Activated naive CD4-positive, alpha-beta T cell treated with anti-CD3 and anti-CD28 coated beads for 36 hours (primary cell): Measurements from ENCODE around the gene CHTF8. TPM values are rescaled to one million over a fixed set of nuclear protein-coding genes. Genes with fewer than 3 reads are reported as not detected.

Experiments
- CTCF ChIA-PET: fragments of 350-600 bp; sonication (Branson Sonifier 250); formaldehyde crosslinking; loops from one replicate; lab custom pipeline; 2021; ENCODE audit warnings: antibody characterized with exemption; lab: Charles Lee
- DNase-seq: peaks from one replicate; pipeline ENCODE4 v3.0.0-alpha.2; 2020
- H3K27ac Mint-ChIP-seq: one replicate; pipeline ENCODE4 v1.8.0; 2021; ENCODE audit warnings: mild to moderate bottlenecking, mixed read lengths
- H3K27me3 Mint-ChIP-seq: one replicate; pipeline ENCODE4 v1.8.0; 2021; ENCODE audit warnings: low read depth, mixed read lengths
- H3K36me3 Mint-ChIP-seq: one replicate; pipeline ENCODE4 v1.8.0; 2021; ENCODE audit warnings: low read depth, mixed read lengths
- H3K4me1 Mint-ChIP-seq: one replicate; pipeline ENCODE4 v1.8.0; 2021; ENCODE audit warnings: low read depth, mixed read lengths
- H3K4me3 Mint-ChIP-seq: one replicate; pipeline ENCODE4 v1.8.0; 2021; ENCODE audit warnings: mild to moderate bottlenecking, moderate library complexity, mixed read lengths
- H3K9me3 Mint-ChIP-seq: one replicate; pipeline ENCODE4 v1.8.0; 2021; ENCODE audit warnings: mixed read lengths
- intact Hi-C: fragments of 100-400 bp; cut with micrococcal nuclease; formaldehyde crosslinking; loops from one replicate; pipeline ENCODE4 v1.15.1; 2023
- total RNA-seq, 2 experiments: library from RNA; stranded (reverse); gene quantifications; one replicate each; pipeline ENCODE4 v1.2.3, GENCODE V29; 2021

CHTF8 gene
- total RNA-seq, 2 experiments from 2014 or later, result 114 to 117 TPM

- Mint-ChIP-seq H3K27ac (no peak overlapping the region), H3K4me3 (no peak overlapping the region), H3K9me3 (no peaks in the 10 kb centered on the region), H3K4me1 (peaks cover under 1% of the 10 kb centered on the region), H3K36me3 (peaks cover 29% of the 10 kb centered on the region), H3K27me3 (no peaks in the 10 kb centered on the region)
- CTCF ChIA-PET, result interaction anchor here (0.9 kb wide), 1 partner anchor 11 kb away, joined by 3 read pairs; no protein-coding TSS in a partner anchor
- no peak for DNase-seq
- intact Hi-C loops, result no loop called here
These were observed 13.4 kb downstream of the CHTF8 start for GRCh38 chr16:69118994-69119393.

GRCh38 chr16:69118468-69118867, 13.9 kb downstream of the CHTF8 start:
- Mint-ChIP-seq H3K36me3 (peaks cover 28% of the 10 kb centered on the region), H3K9me3 (no peaks in the 10 kb centered on the region), H3K27ac (no peak overlapping the region), H3K27me3 (no peaks in the 10 kb centered on the region), H3K4me1 (no peaks in the 10 kb centered on the region), H3K4me3 (no peak overlapping the region)
- intact Hi-C loops, result no loop called here
- CTCF ChIA-PET, result interaction anchor here (0.6 kb wide), 1 partner anchor 272 kb away, joined by 4 read pairs; no protein-coding TSS in a partner anchor
- DNase-seq, result no peak

GRCh38 chr16:69116906-69117305, 15.5 kb downstream of the CHTF8 start:
- Mint-ChIP-seq H3K36me3 (peaks cover 29% of the 10 kb centered on the region), H3K9me3 (no peaks in the 10 kb centered on the region), H3K4me3 (no peak overlapping the region), H3K4me1 (no peaks in the 10 kb centered on the region), H3K27ac (no peak overlapping the region), H3K27me3 (no peaks in the 10 kb centered on the region)
- DNase-seq, result no peak
- intact Hi-C loops, result no loop called here
- CTCF ChIA-PET, result interaction anchor here (1.6 kb wide), 1 partner anchor 34 kb away, joined by 3 read pairs; no protein-coding TSS in a partner anchor

GRCh38 chr16:69116256-69116875, 16.0 kb downstream of the CHTF8 start:
- intact Hi-C loops, result no loop called here
- DNase-seq, result no peak
- CTCF ChIA-PET, result interaction anchor here (1.6 to 6.3 kb wide), 2 partner anchors 8 to 35 kb away, joined by 3 to 36 read pairs; no protein-coding TSS in a partner anchor
- Mint-ChIP-seq H3K4me3 (no peak overlapping the region), H3K27ac (no peak overlapping the region), H3K4me1 (no peaks in the 10 kb centered on the region), H3K27me3 (no peaks in the 10 kb centered on the region), H3K36me3 (peaks cover 28% of the 10 kb centered on the region), H3K9me3 (no peaks in the 10 kb centered on the region)

GRCh38 chr16:69115837-69116236, 16.6 kb downstream of the CHTF8 start:
- H3K4me3 Mint-ChIP-seq, result no peak overlapping the region
- H3K9me3 Mint-ChIP-seq, result no peaks in the 10 kb centered on the region
- H3K36me3 Mint-ChIP-seq, result peaks cover 26% of the 10 kb centered on the region
- H3K27me3 Mint-ChIP-seq, result no peaks in the 10 kb centered on the region
- CTCF ChIA-PET, result interaction anchor here (1.6 to 6.3 kb wide), 2 partner anchors 9 to 35 kb away, joined by 3 to 36 read pairs; no protein-coding TSS in a partner anchor
- no peak overlapping the region for H3K27ac Mint-ChIP-seq
- H3K4me1 Mint-ChIP-seq, result no peaks in the 10 kb centered on the region
- DNase-seq, result no peak
- intact Hi-C loops, result no loop called here

GRCh38 chr16:69115361-69115760, 17.0 kb downstream of the CHTF8 start:
- no peaks in the 10 kb centered on the region for H3K4me1 Mint-ChIP-seq
- CTCF ChIA-PET, result interaction anchor here (6.3 kb wide), 1 partner anchor 9 kb away, joined by 36 read pairs; no protein-coding TSS in a partner anchor
- no peaks in the 10 kb centered on the region for H3K27me3 Mint-ChIP-seq
- no peak overlapping the region for H3K27ac Mint-ChIP-seq
- H3K36me3 Mint-ChIP-seq, result peaks cover 22% of the 10 kb centered on the region
- no peaks in the 10 kb centered on the region for H3K9me3 Mint-ChIP-seq
- DNase-seq, result no peak
- intact Hi-C loops, result no loop called here
- no peak overlapping the region for H3K4me3 Mint-ChIP-seq

- no peak overlapping the region for H3K27ac Mint-ChIP-seq
- no peak overlapping the region for H3K4me3 Mint-ChIP-seq
- no peaks in the 10 kb centered on the region for H3K27me3 Mint-ChIP-seq
- peaks cover 20% of the 10 kb centered on the region for H3K36me3 Mint-ChIP-seq
- no peaks in the 10 kb centered on the region for H3K4me1 Mint-ChIP-seq
- intact Hi-C loops, result no loop called here
- no peak for DNase-seq
- no peaks in the 10 kb centered on the region for H3K9me3 Mint-ChIP-seq
- CTCF ChIA-PET, result interaction anchor here (0.6 to 6.3 kb wide), 2 partner anchors 10 to 596 kb away, joined by 5 to 36 read pairs; no protein-coding TSS in a partner anchor
These were observed 17.4 kb downstream of the CHTF8 start for GRCh38 chr16:69114976-69115355.

- H3K27me3 Mint-ChIP-seq, result no peaks in the 10 kb centered on the region
- H3K4me1 Mint-ChIP-seq, result no peaks in the 10 kb centered on the region
- intact Hi-C loops, result no loop called here
- no peaks in the 10 kb centered on the region for H3K9me3 Mint-ChIP-seq
- no peak overlapping the region for H3K27ac Mint-ChIP-seq
- no peak overlapping the region for H3K4me3 Mint-ChIP-seq
- H3K36me3 Mint-ChIP-seq, result peaks cover 25% of the 10 kb centered on the region
- CTCF ChIA-PET, result interaction anchor here (0.6 to 6.3 kb wide), 5 partner anchors 10 to 596 kb away, joined by 3 to 36 read pairs (median 5); no protein-coding TSS in a partner anchor
- no peak for DNase-seq
These were observed 17.9 kb downstream of the CHTF8 start for GRCh38 chr16:69114346-69114975.

- Mint-ChIP-seq H3K4me3 (no peak overlapping the region), H3K27me3 (peaks cover under 1% of the 10 kb centered on the region), H3K9me3 (no peaks in the 10 kb centered on the region), H3K36me3 (peaks cover 19% of the 10 kb centered on the region), H3K27ac (no peak overlapping the region), H3K4me1 (peaks cover under 1% of the 10 kb centered on the region)
- CTCF ChIA-PET, result interaction anchor here (0.5 to 6.3 kb wide), 16 partner anchors 11 to 788 kb away, joined by 3 to 36 read pairs (median 4); partner anchors contain the start of gene TANGO6
- intact Hi-C loops, result no loop called here
- no peak for DNase-seq
These were observed 19.2 kb downstream of the CHTF8 start for GRCh38 chr16:69113216-69113615.

GRCh38 chr16:69112285-69113129, 19.9 kb downstream of the CHTF8 start:
- intact Hi-C loops, result loop anchor here (1.0 kb wide), 1 partner anchor 175 kb away; no protein-coding TSS in a partner anchor
- no peak overlapping the region for H3K4me3 Mint-ChIP-seq
- CTCF ChIA-PET, result interaction anchor here (0.5 to 6.3 kb wide), 13 partner anchors 12 to 584 kb away, joined by 3 to 36 read pairs (median 4); partner anchors contain the start of gene TANGO6
- H3K27me3 Mint-ChIP-seq, result peaks cover 6% of the 10 kb centered on the region
- peaks cover 7% of the 10 kb centered on the region for H3K4me1 Mint-ChIP-seq
- peaks cover 15% of the 10 kb centered on the region for H3K36me3 Mint-ChIP-seq
- no peaks in the 10 kb centered on the region for H3K9me3 Mint-ChIP-seq
- DNase-seq, result peak; percentile 65
- no peak overlapping the region for H3K27ac Mint-ChIP-seq

- DNase-seq, result no peak
- H3K9me3 Mint-ChIP-seq, result no peaks in the 10 kb centered on the region
- H3K4me3 Mint-ChIP-seq, result no peak overlapping the region
- H3K27ac Mint-ChIP-seq, result no peak overlapping the region
- intact Hi-C loops, result loop anchor here (1.0 kb wide), 1 partner anchor 175 kb away; no protein-coding TSS in a partner anchor
- peaks cover 11% of the 10 kb centered on the region for H3K4me1 Mint-ChIP-seq
- peaks cover 11% of the 10 kb centered on the region for H3K27me3 Mint-ChIP-seq
- CTCF ChIA-PET, result interaction anchor here (0.6 to 6.3 kb wide), 4 partner anchors 13 to 268 kb away, joined by 3 to 36 read pairs (median 4); partner anchors contain the start of gene TANGO6
- H3K36me3 Mint-ChIP-seq, result peaks cover 15% of the 10 kb centered on the region
These were observed 20.5 kb downstream of the CHTF8 start for GRCh38 chr16:69111876-69112230.
